ENCODE measurements around the gene E2F1. TPM values are rescaled to one million over a fixed set of nuclear protein-coding genes. Genes with fewer than 3 reads are reported as not detected.
A peak's percentile ranks its signal among the peaks of the same experiment; 100 is the strongest.

E2F1 gene
- total and polyA plus RNA-seq, 3 experiments from 2014 or later: 0.52 to 72.3 (median 68.8) TPM

DNA sequence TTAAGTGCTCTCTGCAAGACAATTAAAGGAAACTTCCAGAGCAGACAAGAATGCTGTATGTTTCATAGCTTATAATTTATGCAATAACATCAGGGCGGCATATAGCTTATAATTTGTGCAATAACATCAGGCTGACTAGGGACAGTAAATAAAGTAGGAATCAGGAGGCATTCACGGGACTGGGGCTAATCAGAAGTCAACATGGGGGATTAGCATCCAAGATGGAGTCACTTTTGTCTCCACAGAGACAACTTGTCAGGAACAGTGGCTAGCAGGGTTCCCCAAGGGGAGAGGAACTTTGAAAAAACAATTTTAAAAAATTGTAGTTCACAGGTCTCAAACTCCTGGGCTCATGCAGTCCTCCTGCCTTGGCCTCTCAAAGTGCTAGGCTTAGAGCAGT is 42.3 kb upstream of the E2F1 start:
- Mint-ChIP-seq H3K9me3 (no peaks in the 10 kb centered on the region), H3K36me3 (peaks cover 0 to 2% (median 0%) of the 10 kb centered on the region in 3 donors), H3K27me3 (peaks cover 0 to 2% of the 10 kb centered on the region in 2 donors), H3K4me3 (peak overlapping the region in 1 of 7 donors; percentile 54), H3K4me1 (peaks cover 13 to 18% (median 15%) of the 10 kb centered on the region in 3 donors), H3K27ac (peak overlapping the region in 3 of 8 donors; percentile 29 to 85 (median 38))
- no peaks in the 10 kb centered on the region for H3K9me3 ChIP-seq (ENCODE audit: low read length)
- H3K36me3 ChIP-seq (ENCODE audit: insufficient read depth, low read length): no peaks in the 10 kb centered on the region
- POLR2A ChIA-PET: no interaction called here
- no peak overlapping the region for H3K4me3 ChIP-seq (ENCODE audit: low read length)
- H3K4me1 ChIP-seq (ENCODE audit: insufficient read depth, low read length): peaks cover 7% of the 10 kb centered on the region
- CTCF ChIA-PET: no interaction called here
- H3K27ac ChIP-seq (ENCODE audit: low read depth, low read length): no peak overlapping the region
- no peaks in the 10 kb centered on the region for H3K27me3 ChIP-seq (ENCODE audit: insufficient read depth, low read length, poor library complexity, severe bottlenecking)
- no peak for DNase-seq

DNA sequence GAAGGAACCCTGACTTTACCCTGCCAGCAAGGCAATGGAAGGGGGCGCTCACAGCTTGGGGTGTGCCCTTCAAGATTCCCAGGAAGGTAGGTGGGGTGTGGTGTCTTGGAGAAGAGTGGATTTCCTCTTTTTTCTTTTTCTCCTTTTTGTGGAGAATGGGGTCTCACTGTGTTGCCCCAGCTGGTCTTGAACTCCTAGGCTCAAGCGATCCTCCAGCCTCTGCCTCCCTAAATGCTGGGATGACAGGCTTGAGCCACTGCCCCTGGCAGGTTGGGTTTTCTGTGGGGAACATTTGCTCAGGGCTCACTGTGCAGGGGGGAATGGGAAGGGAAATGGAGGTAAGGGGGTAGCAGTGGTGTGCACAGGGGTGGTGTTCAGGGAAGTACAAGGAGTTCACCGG is 41.6 kb upstream of the E2F1 start:
- ChIA-PET CTCF (no interaction called here), POLR2A (no interaction called here)
- H3K4me1 ChIP-seq (ENCODE audit: insufficient read depth, low read length): peaks cover 5% of the 10 kb centered on the region
- H3K9me3 ChIP-seq (ENCODE audit: low read length): no peaks in the 10 kb centered on the region
- no peaks in the 10 kb centered on the region for H3K36me3 ChIP-seq (ENCODE audit: insufficient read depth, low read length)
- H3K27ac ChIP-seq (ENCODE audit: low read depth, low read length): no peak overlapping the region
- peaks cover 0 to 1% of the 10 kb centered on the region in 2 donors for H3K27me3 Mint-ChIP-seq
- peak overlapping the region in 3 of 8 donors; percentile 29 to 85 (median 45) for H3K27ac Mint-ChIP-seq
- DNase-seq: no peak
- no peaks in the 10 kb centered on the region for H3K9me3 Mint-ChIP-seq
- H3K4me3 Mint-ChIP-seq: peak overlapping the region in 1 of 7 donors; percentile 54
- H3K4me3 ChIP-seq (ENCODE audit: low read length): no peak overlapping the region
- peaks cover 0 to 2% (median 0%) of the 10 kb centered on the region in 3 donors for H3K36me3 Mint-ChIP-seq
- H3K4me1 Mint-ChIP-seq: peaks cover 9 to 14% (median 11%) of the 10 kb centered on the region in 3 donors
- H3K27me3 ChIP-seq (ENCODE audit: insufficient read depth, low read length, poor library complexity, severe bottlenecking): no peaks in the 10 kb centered on the region

DNA sequence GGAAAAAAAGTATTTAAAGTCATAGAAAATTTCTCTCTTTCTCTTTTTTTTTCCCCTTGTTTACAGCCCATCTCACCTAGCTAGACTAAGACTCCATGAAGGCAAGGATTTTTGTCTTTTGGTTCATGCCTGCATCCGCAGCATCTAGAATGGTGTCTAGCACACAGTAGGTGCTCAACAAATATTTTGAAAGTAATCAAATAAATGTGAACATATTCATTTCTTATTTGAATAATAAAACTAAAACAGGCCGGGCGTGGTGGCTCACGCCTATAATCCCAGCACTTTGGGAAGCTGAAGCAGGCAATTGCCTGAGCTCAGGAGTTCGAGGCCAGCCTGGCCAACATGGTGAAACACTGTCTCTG is 40.9 kb upstream of the E2F1 start:
- POLR2A ChIA-PET: interaction anchor here (1.5 kb wide), 1 partner anchor 59 kb away, joined by 3 read pairs; no protein-coding TSS in a partner anchor
- CTCF ChIA-PET: no interaction called here
- Histone ChIP-seq H3K36me3 (ENCODE audit: insufficient read depth, low read length) (no peaks in the 10 kb centered on the region), H3K27me3 (ENCODE audit: insufficient read depth, low read length, poor library complexity, severe bottlenecking) (no peaks in the 10 kb centered on the region), H3K4me3 (ENCODE audit: low read length) (no peak overlapping the region), H3K27ac (ENCODE audit: low read depth, low read length) (no peak overlapping the region), H3K4me1 (ENCODE audit: insufficient read depth, low read length) (peaks cover 5% of the 10 kb centered on the region), H3K9me3 (ENCODE audit: low read length) (no peaks in the 10 kb centered on the region)
- peak overlapping the region in 1 of 8 donors; percentile 25 for H3K27ac Mint-ChIP-seq
- DNase-seq: no peak
- no peaks in the 10 kb centered on the region for H3K36me3 Mint-ChIP-seq
- H3K4me1 Mint-ChIP-seq: peaks cover 5 to 9% (median 7%) of the 10 kb centered on the region in 3 donors
- peak overlapping the region in 1 of 7 donors; percentile 56 for H3K4me3 Mint-ChIP-seq
- no peaks in the 10 kb centered on the region for H3K27me3 Mint-ChIP-seq
- H3K9me3 Mint-ChIP-seq: no peaks in the 10 kb centered on the region

DNA sequence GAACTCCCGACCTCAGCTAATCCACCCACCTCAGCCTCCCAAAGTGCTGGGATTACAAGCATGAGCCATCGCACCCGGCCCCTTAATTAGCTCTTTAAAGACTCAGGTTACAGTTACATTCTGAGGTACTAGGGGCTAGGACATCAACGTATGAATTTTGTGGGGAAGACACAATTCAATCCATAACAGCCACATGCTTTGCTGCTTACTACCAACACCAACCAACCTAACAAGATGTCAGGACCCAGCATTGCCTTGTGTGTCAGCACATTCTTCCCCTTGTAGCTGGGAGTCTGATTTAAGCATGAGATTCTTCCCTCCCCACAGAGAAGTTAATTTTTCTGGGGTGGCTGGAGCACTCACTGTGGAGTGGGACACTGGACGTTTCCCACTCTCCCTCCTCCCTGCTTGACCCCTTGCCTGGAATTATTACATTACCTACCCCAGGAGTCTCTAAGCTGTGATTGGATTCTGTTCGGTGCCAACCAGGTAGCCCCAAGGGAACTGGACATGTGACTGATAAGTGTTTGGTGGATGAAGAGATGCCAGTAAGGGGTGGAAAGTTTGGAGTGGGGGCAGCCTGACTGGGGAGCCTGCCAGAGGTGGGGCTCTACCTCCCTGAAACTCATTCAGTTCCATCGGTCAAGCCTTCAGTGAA is 39.6 kb upstream of the E2F1 start:
- H3K27ac Mint-ChIP-seq: peak overlapping the region in 1 of 8 donors; percentile 30
- no peaks in the 10 kb centered on the region for H3K36me3 Mint-ChIP-seq
- Histone ChIP-seq H3K4me3 (ENCODE audit: low read length) (no peak overlapping the region), H3K27ac (ENCODE audit: low read depth, low read length) (no peak overlapping the region), H3K4me1 (ENCODE audit: insufficient read depth, low read length) (peaks cover 4% of the 10 kb centered on the region), H3K27me3 (ENCODE audit: insufficient read depth, low read length, poor library complexity, severe bottlenecking) (no peaks in the 10 kb centered on the region), H3K9me3 (ENCODE audit: low read length) (no peaks in the 10 kb centered on the region), H3K36me3 (ENCODE audit: insufficient read depth, low read length) (no peaks in the 10 kb centered on the region)
- POLR2A ChIA-PET: interaction anchor here (0.7 to 1.5 kb wide), 2 partner anchors 58 to 59 kb away, joined by 3 read pairs; partner anchors contain the start of gene ACTL10
- H3K4me3 Mint-ChIP-seq: no peak overlapping the region
- peaks cover 3 to 6% (median 4%) of the 10 kb centered on the region in 3 donors for H3K4me1 Mint-ChIP-seq
- CTCF ChIA-PET: no interaction called here
- H3K27me3 Mint-ChIP-seq: no peaks in the 10 kb centered on the region
- no peak for DNase-seq
- no peaks in the 10 kb centered on the region for H3K9me3 Mint-ChIP-seq

DNA sequence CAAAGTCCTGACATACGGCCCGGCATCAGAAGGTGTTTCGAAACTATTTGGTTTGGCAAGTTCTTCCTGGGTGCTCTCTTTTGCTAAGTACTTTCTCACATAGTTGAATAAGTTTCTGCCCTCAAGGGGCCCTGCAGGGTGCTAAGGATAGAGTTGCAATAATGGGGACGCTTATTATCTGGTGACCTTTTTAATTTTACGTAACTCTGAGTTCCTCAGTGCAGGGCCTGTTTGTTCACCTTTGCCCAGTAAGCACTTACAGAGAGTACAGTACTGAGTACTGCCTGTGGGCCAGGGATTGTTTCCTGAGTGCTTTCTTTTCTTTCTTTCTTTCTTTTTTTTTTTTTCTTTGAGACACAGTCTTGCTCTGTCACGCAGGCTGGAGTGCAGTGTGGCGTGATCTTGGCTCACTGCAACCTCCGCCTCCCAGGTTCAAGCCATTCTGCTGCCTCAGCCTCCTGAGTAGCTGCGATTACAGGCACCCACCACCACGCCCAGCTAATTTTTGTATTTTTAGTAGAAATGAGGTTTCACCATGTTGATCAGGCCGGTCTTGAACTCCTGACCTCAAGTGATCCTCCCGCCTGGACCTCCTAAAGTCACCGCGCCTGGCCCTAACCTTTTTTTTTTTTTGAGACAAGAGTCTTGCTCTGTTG is 38.4 kb upstream of the E2F1 start:
- no peaks in the 10 kb centered on the region for H3K9me3 Mint-ChIP-seq
- peaks cover 8 to 16% (median 12%) of the 10 kb centered on the region in 3 donors for H3K4me1 Mint-ChIP-seq
- H3K27ac Mint-ChIP-seq: no peak overlapping the region
- no peak overlapping the region for H3K27ac ChIP-seq (ENCODE audit: low read depth, low read length)
- H3K4me1 ChIP-seq (ENCODE audit: insufficient read depth, low read length): peaks cover 9% of the 10 kb centered on the region
- CTCF ChIA-PET: interaction anchor here (0.7 kb wide), 1 partner anchor 167 kb away, joined by 3 read pairs; no protein-coding TSS in a partner anchor
- DNase-seq: no peak
- H3K36me3 ChIP-seq (ENCODE audit: insufficient read depth, low read length): no peaks in the 10 kb centered on the region
- POLR2A ChIA-PET: no interaction called here
- H3K27me3 ChIP-seq (ENCODE audit: insufficient read depth, low read length, poor library complexity, severe bottlenecking): no peaks in the 10 kb centered on the region
- H3K27me3 Mint-ChIP-seq: peaks cover 0 to 2% of the 10 kb centered on the region in 2 donors
- peaks cover 0 to 6% (median 2%) of the 10 kb centered on the region in 3 donors for H3K36me3 Mint-ChIP-seq
- H3K4me3 ChIP-seq (ENCODE audit: low read length): no peak overlapping the region
- H3K4me3 Mint-ChIP-seq: no peak overlapping the region
- no peaks in the 10 kb centered on the region for H3K9me3 ChIP-seq (ENCODE audit: low read length)

DNA sequence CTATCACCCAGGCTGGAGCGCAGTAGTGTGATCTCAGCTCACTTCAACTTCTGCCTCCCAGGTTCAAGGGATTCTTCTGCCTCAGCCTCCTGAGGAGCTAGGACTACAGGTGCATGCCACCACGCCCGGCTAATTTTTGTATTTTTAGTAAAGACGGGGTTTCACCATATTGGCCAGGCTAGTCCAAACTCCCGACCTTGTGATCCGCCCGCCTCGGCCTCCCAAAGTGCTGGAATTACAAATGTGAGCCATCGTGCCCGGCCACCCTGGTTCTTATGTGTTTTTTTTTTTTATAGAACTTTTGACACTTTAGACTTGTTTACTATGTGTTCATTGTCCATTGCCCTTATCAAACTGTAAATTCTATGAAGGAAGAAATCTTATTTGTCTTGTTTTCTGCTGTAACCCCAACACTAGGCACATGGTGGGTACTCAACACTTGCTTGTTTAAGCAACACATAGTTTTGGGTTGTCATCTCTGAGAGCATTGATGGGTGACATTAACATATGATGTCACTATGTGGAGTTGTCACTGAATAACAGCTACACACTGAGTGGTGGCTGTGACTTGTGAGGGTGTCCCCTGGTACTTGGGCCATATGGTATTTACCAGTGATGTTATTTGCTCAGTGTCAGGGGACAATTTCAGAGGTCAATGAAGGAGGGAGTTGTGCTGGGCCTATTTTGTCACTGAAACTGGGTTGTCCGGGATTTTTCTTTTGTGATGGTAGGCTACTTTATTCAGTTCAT is 35.4 kb upstream of the E2F1 start:
- CTCF ChIA-PET: interaction anchor here (0.7 to 1.2 kb wide), 2 partner anchors 10 to 55 kb away, joined by 3 read pairs; partner anchors contain the start of genes ACTL10 and ZNF341
- Histone ChIP-seq H3K4me1 (ENCODE audit: insufficient read depth, low read length) (peaks cover 20% of the 10 kb centered on the region), H3K4me3 (ENCODE audit: low read length) (no peak overlapping the region), H3K27ac (ENCODE audit: low read depth, low read length) (no peak overlapping the region), H3K9me3 (ENCODE audit: low read length) (no peaks in the 10 kb centered on the region), H3K36me3 (ENCODE audit: insufficient read depth, low read length) (no peaks in the 10 kb centered on the region), H3K27me3 (ENCODE audit: insufficient read depth, low read length, poor library complexity, severe bottlenecking) (no peaks in the 10 kb centered on the region)
- Mint-ChIP-seq H3K9me3 (no peaks in the 10 kb centered on the region), H3K27ac (peak overlapping the region in 5 of 8 donors; percentile 3 to 92 (median 73)), H3K36me3 (peaks cover 0 to 13% (median 2%) of the 10 kb centered on the region in 3 donors), H3K4me1 (peaks cover 23 to 34% (median 28%) of the 10 kb centered on the region in 3 donors), H3K4me3 (peak overlapping the region; percentile 9 to 87 (median 71)), H3K27me3 (peaks cover 0 to 2% of the 10 kb centered on the region in 2 donors)
- no peak for DNase-seq
- POLR2A ChIA-PET: interaction anchor here (0.6 to 0.7 kb wide), 2 partner anchors 34 to 1363 kb away, joined by 4 to 5 read pairs; no protein-coding TSS in a partner anchor

DNA sequence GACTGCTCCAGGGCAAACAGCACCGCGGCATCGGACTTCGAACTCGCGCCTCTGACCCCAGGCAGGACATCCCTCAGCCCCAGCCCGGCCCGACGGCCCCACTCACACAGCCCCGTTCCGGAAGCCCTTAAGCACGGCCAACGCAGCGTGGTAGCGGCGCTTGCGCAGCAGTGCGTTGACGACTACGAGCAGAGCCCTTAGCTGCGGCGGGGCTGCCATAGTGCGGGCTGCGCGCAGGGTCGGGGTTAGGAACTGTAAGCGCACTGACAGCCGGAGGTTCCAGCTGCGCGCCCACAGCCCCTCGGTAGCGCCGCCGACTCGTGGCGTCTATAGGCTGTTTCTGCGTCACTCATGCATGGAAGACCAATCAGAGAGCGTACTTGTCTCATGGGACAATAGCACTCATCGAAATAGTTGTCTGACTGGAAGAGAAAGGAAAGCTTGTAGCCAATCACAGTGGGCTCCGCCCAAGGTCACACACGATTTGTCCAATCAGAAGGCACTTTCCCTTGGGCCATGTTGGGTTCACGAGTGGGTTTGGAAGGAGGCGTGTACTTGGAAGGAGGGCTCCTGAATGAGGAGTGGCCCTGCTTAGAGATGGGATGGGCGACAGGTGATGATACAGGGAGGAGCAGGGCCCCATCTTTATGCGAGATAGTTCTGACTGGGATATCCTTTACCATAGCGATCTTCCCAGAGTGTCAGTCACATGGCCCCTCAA is 34.0 kb upstream of the E2F1 start, which contains the start of gene PXMP4:
Gene PXMP4, minus strand, starts transcription at position 322 of the 721 bp plus-strand sequence. Its CDS starts 103 bp downstream, at position 219.
- H3K9me3 Mint-ChIP-seq: no peaks in the 10 kb centered on the region
- peak; percentile 76 to 94 (median 92) for DNase-seq
- Histone ChIP-seq H3K27me3 (ENCODE audit: insufficient read depth, low read length, poor library complexity, severe bottlenecking) (no peaks in the 10 kb centered on the region), H3K4me3 (ENCODE audit: low read length) (peak within 1 kb of the TSS; percentile 84), H3K36me3 (ENCODE audit: insufficient read depth, low read length) (no peaks in the 10 kb centered on the region), H3K4me1 (ENCODE audit: insufficient read depth, low read length) (peaks cover 20% of the 10 kb centered on the region), H3K27ac (ENCODE audit: low read depth, low read length) (peak within 1 kb of the TSS; percentile 75), H3K9me3 (ENCODE audit: low read length) (no peaks in the 10 kb centered on the region)
- peaks cover 0 to 24% (median 2%) of the 10 kb centered on the region in 3 donors for H3K36me3 Mint-ChIP-seq
- H3K4me3 Mint-ChIP-seq: peak within 1 kb of the TSS; percentile 80 to 95 (median 87)
- peaks cover 0 to 2% of the 10 kb centered on the region in 2 donors for H3K27me3 Mint-ChIP-seq
- ChIA-PET POLR2A (interaction anchor here (0.9 to 2.6 kb wide), 11 partner anchors 12 to 392 kb away, joined by 3 to 36 read pairs (median 4); partner anchors contain the start of genes CBFA2T2, CHMP4B, EIF2S2 and SNTA1), CTCF (interaction anchor here (0.8 to 1.7 kb wide), 6 partner anchors 12 to 195 kb away, joined by 3 to 7 read pairs (median 4); no protein-coding TSS in a partner anchor)
- H3K27ac Mint-ChIP-seq: peak within 1 kb of the TSS; percentile 70 to 98 (median 92)
- H3K4me1 Mint-ChIP-seq: peaks cover 28 to 41% (median 35%) of the 10 kb centered on the region in 3 donors
